GM21423 (cell line): ENCODE data around the gene ACTL6B.
"Not testable (repeated sequence)": the region's sequence is repeated elsewhere in the genome, so short reads cannot be mapped to it uniquely, and the experiment has no call there.

ENCODE experiments used
- ATAC-seq: cut with Tn5 transposase; IDR thresholded peaks from one replicate; pipeline ENCODE4 v1.9.1; 2021; ENCODE audit warnings: mild to moderate bottlenecking, moderate library complexity; ENCODE audit not compliant: unreplicated experiment

Gene ACTL6B

GRCh38 chr7:100671353-100672327, 15.4 kb upstream of the ACTL6B start:
- ATAC-seq, result no peak

GRCh38 chr7:100670074-100670473, 13.8 kb upstream of the ACTL6B start:
- no peak for ATAC-seq

GRCh38 chr7:100669106-100669505, 12.9 kb upstream of the ACTL6B start:
- ATAC-seq, result not testable (repeated sequence)

- no peak for ATAC-seq
Observed at GRCh38 chr7:100668069-100668449, 11.8 kb upstream of the ACTL6B start.

GRCh38 chr7:100667331-100668068, 11.3 kb upstream of the ACTL6B start:
- no peak for ATAC-seq

- ATAC-seq, result no peak
Observed at GRCh38 chr7:100665168-100665726, 9.0 kb upstream of the ACTL6B start.

- ATAC-seq, result not testable (repeated sequence)
Observed at GRCh38 chr7:100662194-100662776, 6.0 kb upstream of the ACTL6B start.

- ATAC-seq, result no peak
Observed at GRCh38 chr7:100654908-100655831, 1.1 kb downstream of the ACTL6B start.

- no peak for ATAC-seq
Observed at GRCh38 chr7:100649826-100650565, 6.3 kb downstream of the ACTL6B start.

GRCh38 chr7:100642534-100642907, 13.7 kb downstream of the ACTL6B start:
- ATAC-seq, result no peak

- ATAC-seq, result no peak
Observed at GRCh38 chr7:100641860-100642533, 14.3 kb downstream of the ACTL6B start.

GRCh38 chr7:100641463-100641859, 14.8 kb downstream of the ACTL6B start, which contains the start of gene TFR2:
TSS of gene TFR2 (minus strand) at chr7:100641552. CDS start at chr7:100641509, 43 bp downstream.
- no peak for ATAC-seq

GRCh38 chr7:100640517-100641440, 15.5 kb downstream of the ACTL6B start:
- ATAC-seq, result no peak

GRCh38 chr7:100639995-100640516, 16.2 kb downstream of the ACTL6B start:
- no peak for ATAC-seq

GRCh38 chr7:100632951-100633717, 23.1 kb downstream of the ACTL6B start:
- ATAC-seq, result peak; percentile 52

GRCh38 chr7:100630066-100630465, 26.2 kb downstream of the ACTL6B start:
- no peak for ATAC-seq
